NT2/D1 (cell line): Measurements from ENCODE around the gene COX17.

ENCODE experiments used
- SUZ12 ChIP-seq: IDR thresholded peaks from 2 replicates; pipeline ENCODE4 v1.6.1; 2011; ENCODE audit not compliant: insufficient read length, insufficient read depth; ENCODE audit errors: extremely low read depth
- YY1 ChIP-seq: IDR thresholded peaks from 2 replicates; pipeline ENCODE4 v1.6.1; 2011; ENCODE audit not compliant: insufficient read length, insufficient read depth
- ZNF274 ChIP-seq: IDR thresholded peaks from 2 replicates; pipeline ENCODE4 v1.6.1; 2011; ENCODE audit warnings: mild to moderate bottlenecking, low read depth, low read length

DNA sequence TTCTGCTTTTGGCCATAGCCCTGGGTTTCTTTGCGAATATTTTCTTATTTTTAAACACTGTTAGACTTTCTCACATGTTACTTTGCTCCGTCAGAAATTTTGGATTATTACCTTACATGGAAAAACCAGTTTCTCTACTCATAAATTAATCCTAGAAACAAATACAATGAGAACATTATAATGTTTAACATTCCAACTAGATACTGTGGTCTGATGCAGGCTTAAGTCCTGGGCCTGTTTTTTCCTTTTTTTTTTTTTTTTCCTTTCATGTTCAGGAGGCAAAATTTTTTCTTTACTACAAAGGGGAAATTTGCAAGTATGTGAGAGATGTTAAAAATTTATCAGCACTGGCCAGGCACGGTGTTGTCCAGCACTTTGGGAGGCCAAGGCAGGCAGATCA lies 45.7 kb downstream of the COX17 start:
- TF ChIP-seq SUZ12, result no peak
- TF ChIP-seq ZNF274, result no peak
- TF ChIP-seq YY1, result no peak
